HFFc6 (cell line): Measurements from ENCODE around the gene TJP1. TPM values are rescaled to one million over a fixed set of nuclear protein-coding genes. Genes with fewer than 3 reads are reported as not detected.
"Not testable (repeated sequence)": the region's sequence is repeated elsewhere in the genome, so short reads cannot be mapped to it uniquely, and the experiment has no call there.

Source experiments
- DNase-seq: peaks from one replicate; pipeline ENCODE4 v3.0.0-alpha.2; 2018
- H3K27ac Mint-ChIP-seq: 2 replicates; pipeline ENCODE4 v1.8.0; 2020; ENCODE audit warnings: mild to moderate bottlenecking, mixed read lengths
- H3K27me3 Mint-ChIP-seq: 2 replicates; pipeline ENCODE4 v1.8.0; 2021; ENCODE audit warnings: mild to moderate bottlenecking, moderate library complexity, mixed read lengths; ENCODE audit not compliant: insufficient read depth
- H3K36me3 Mint-ChIP-seq: 2 replicates; pipeline ENCODE4 v1.8.0; 2021; ENCODE audit warnings: low read depth, mixed read lengths
- H3K4me1 Mint-ChIP-seq: 2 replicates; pipeline ENCODE4 v1.8.0; 2020; ENCODE audit warnings: low read depth, mixed read lengths
- H3K4me3 Mint-ChIP-seq: 2 replicates; pipeline ENCODE4 v1.8.0; 2020; ENCODE audit warnings: mild to moderate bottlenecking, moderate library complexity, mixed read lengths
- H3K9me3 Mint-ChIP-seq: 2 replicates; pipeline ENCODE4 v1.8.0; 2020; ENCODE audit warnings: mild to moderate bottlenecking, mixed read lengths
- total RNA-seq, 6 experiments: library from RNA; stranded (reverse); fragmentation: NEBNext Ultra II Directional; extraction: Animal tissue kit (Norgen Biotek cat#: 25700); gene quantifications; 2 replicates in 1 of 6; 3 replicates in 5 of 6; pipeline ENCODE4 v1.2.3, GENCODE V29; 2021
- TF ChIP-seq, protein P1 (sequence below): fragments of 200-600 bp; sonication (generic); IDR thresholded peaks from 2 replicates; pipeline ENCODE4 v1.5.0; 2021; ENCODE audit warnings: antibody characterized with exemption, mild to moderate bottlenecking

Gene TJP1
- total RNA-seq, 6 experiments from 2014 or later = 60.1 to 76.3 (median 70.4) TPM

- Mint-ChIP-seq H3K4me1 (peaks cover 66% of the 10 kb centered on the region), H3K27ac (no peak overlapping the region), H3K9me3 (peaks cover 2% of the 10 kb centered on the region), H3K36me3 (peaks cover 35% of the 10 kb centered on the region), H3K4me3 (no peak overlapping the region), H3K27me3 (no peaks in the 10 kb centered on the region)
- no peak for DNase-seq
- TF ChIP-seq, protein P1, sequence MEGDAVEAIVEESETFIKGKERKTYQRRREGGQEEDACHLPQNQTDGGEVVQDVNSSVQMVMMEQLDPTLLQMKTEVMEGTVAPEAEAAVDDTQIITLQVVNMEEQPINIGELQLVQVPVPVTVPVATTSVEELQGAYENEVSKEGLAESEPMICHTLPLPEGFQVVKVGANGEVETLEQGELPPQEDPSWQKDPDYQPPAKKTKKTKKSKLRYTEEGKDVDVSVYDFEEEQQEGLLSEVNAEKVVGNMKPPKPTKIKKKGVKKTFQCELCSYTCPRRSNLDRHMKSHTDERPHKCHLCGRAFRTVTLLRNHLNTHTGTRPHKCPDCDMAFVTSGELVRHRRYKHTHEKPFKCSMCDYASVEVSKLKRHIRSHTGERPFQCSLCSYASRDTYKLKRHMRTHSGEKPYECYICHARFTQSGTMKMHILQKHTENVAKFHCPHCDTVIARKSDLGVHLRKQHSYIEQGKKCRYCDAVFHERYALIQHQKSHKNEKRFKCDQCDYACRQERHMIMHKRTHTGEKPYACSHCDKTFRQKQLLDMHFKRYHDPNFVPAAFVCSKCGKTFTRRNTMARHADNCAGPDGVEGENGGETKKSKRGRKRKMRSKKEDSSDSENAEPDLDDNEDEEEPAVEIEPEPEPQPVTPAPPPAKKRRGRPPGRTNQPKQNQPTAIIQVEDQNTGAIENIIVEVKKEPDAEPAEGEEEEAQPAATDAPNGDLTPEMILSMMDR = no peak
Observed at GRCh38 chr15:29787767-29788166, 34.5 kb downstream of the TJP1 start.

DNA sequence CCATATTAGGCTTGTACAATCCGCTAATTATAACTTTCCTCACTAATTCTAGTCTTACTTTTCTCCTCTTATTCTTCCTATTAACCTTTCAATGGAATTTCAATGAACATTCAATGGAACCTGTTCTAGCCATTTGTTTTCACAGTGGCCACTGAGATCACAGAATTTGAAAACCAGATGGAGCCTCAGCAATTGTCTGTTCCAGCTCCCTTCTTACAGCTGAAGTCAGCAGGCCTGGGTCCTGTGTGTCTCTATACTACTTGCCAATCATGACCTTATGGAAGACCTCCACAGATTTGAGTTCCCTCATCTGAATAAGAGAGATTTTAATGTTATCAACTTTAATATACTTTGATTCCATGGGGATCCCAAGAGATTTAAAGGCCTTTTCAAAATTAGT, 36.6 kb downstream of the TJP1 start:
- peaks cover 23% of the 10 kb centered on the region for H3K9me3 Mint-ChIP-seq
- H3K27me3 Mint-ChIP-seq = no peaks in the 10 kb centered on the region; the same call in 1 of the 2 replicates
- peaks cover 72% of the 10 kb centered on the region for H3K4me1 Mint-ChIP-seq
- no peak overlapping the region for H3K27ac Mint-ChIP-seq
- peaks cover 50% of the 10 kb centered on the region for H3K36me3 Mint-ChIP-seq
- no peak for DNase-seq
- TF ChIP-seq, protein P1 = no peak
- no peak overlapping the region for H3K4me3 Mint-ChIP-seq

DNA sequence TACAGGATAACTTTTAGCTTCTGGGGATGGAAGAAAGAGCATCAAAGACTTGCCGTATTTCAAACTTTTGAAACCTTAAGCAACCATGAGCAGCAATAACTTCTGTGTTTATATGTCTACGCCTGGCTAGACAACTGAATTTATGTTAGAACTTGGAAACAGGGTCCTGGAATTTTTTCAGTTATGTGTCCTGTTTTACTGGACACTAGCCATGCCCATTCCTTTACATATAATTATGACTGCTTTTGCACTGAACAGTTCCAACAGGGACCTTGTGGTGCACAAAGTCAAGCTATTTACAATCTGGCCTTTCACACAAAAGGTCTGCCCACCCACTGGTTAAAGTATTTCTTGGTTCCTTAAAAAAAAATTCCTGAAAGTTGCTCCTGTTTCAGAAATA, 37.1 kb downstream of the TJP1 start:
- Mint-ChIP-seq H3K36me3 (peaks cover 55% of the 10 kb centered on the region), H3K4me1 (peaks cover 71% of the 10 kb centered on the region), H3K9me3 (peaks cover 28% of the 10 kb centered on the region), H3K27ac (no peak overlapping the region), H3K4me3 (no peak overlapping the region), H3K27me3 (no peaks in the 10 kb centered on the region; the same call in 1 of the 2 replicates)
- DNase-seq = no peak
- TF ChIP-seq, protein P1 = no peak

- Mint-ChIP-seq H3K27ac (no peak overlapping the region), H3K36me3 (peaks cover 62% of the 10 kb centered on the region), H3K9me3 (peaks cover 28% of the 10 kb centered on the region), H3K4me3 (no peak overlapping the region), H3K27me3 (no peaks in the 10 kb centered on the region; the same call in 1 of the 2 replicates), H3K4me1 (peaks cover 64% of the 10 kb centered on the region)
- TF ChIP-seq, protein P1 = no peak
- DNase-seq = no peak
Observed at GRCh38 chr15:29784413-29784812, 37.9 kb downstream of the TJP1 start.

DNA sequence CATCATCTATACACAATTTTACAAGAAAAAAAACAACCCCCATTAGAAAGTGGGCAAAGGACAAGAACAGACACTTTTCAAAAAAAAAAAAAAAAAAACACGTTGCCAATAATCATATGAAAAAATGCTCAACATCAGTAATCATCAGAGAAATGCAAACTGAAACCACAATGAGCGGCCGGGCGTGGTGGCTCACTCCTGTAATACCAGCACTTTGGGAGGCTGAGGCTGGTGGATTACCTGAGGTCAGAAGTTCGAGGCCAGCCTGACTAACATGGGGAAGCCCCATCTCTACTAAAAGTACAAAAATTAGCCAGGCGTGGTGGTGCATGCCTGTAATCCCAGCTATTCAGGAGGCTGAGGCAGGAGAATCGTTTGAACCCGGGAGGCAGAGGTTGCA, 39.5 kb downstream of the TJP1 start:
- Mint-ChIP-seq H3K36me3 (peaks cover 68% of the 10 kb centered on the region), H3K4me1 (peaks cover 48% of the 10 kb centered on the region), H3K9me3 (peaks cover 28% of the 10 kb centered on the region)
- not testable (repeated sequence) for H3K27me3 Mint-ChIP-seq, DNase-seq, H3K4me3 Mint-ChIP-seq, H3K27ac Mint-ChIP-seq

DNA sequence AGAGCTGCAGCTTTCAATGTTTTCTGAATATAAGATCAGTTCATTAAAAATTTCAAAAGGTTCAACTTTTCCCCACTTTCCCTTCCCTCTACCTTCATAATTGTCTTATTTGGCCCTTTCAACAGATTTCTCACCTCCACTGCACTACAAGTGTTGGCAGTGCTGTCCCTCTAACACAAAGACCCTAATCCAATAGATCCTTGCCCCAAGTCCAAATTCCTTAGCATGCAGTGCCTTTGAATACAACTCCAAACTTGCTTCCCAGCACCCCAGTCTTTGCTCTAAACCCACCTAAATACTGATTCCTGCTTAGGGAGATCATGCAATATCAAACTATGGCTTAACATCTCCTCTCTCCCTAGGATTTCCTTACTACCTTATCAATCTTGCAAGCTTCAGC, 43.9 kb downstream of the TJP1 start:
- H3K27me3 Mint-ChIP-seq = no peaks in the 10 kb centered on the region; the same call in 1 of the 2 replicates
- H3K27ac Mint-ChIP-seq = no peak overlapping the region
- peaks cover 28% of the 10 kb centered on the region for H3K9me3 Mint-ChIP-seq
- TF ChIP-seq, protein P1 = no peak
- H3K4me1 Mint-ChIP-seq = peaks cover 63% of the 10 kb centered on the region
- no peak overlapping the region for H3K4me3 Mint-ChIP-seq
- no peak for DNase-seq
- H3K36me3 Mint-ChIP-seq = peaks cover 48% of the 10 kb centered on the region
